Urinary bladder (tissue), 4 donors: ENCODE measurements around the gene DDR2. TPM values are rescaled to one million over a fixed set of nuclear protein-coding genes. Genes with fewer than 3 reads are reported as not detected.

Experiments used
- DNase-seq: peaks from one replicate; pipeline ENCODE4 v3.0.0-alpha.2; 2015; ENCODE audit errors: extremely low spot score
- H3K27ac ChIP-seq: one replicate; pipeline ENCODE4 v1.5.1; 2013; ENCODE audit warnings: low read depth, mild to moderate bottlenecking, moderate library complexity
- H3K36me3 ChIP-seq: one replicate; pipeline ENCODE4 v1.6.1; 2013; ENCODE audit warnings: mild to moderate bottlenecking, moderate library complexity; ENCODE audit not compliant: insufficient read depth
- H3K4me1 ChIP-seq: one replicate; pipeline ENCODE4 v1.6.1; 2013; ENCODE audit warnings: mild to moderate bottlenecking, moderate library complexity; ENCODE audit not compliant: insufficient read depth
- H3K4me3 ChIP-seq: one replicate; pipeline ENCODE4 v1.5.1; 2013; ENCODE audit warnings: low read depth, low read length
- WGBS: extraction: QIAGEN DNeasy Blood & Tissue Kit; methylation state at CpG from one replicate; pipeline ENCODE4 v1.1.7; 2013; 5-methylcytosine and 5-hydroxymethylcytosine counted together
- polyA plus RNA-seq: library from polyadenylated mRNA; stranded (reverse); fragments of 200-250 nt; gene quantifications from one replicate; pipeline ENCODE4 v1.2.3, GENCODE V29; 2013
- small RNA-seq: library from RNA; depleted of rRNA; stranded (forward); fragments of <200 nt; gene quantifications from one replicate; pipeline ENCODE3, GENCODE V24; 2014
- total RNA-seq: library from RNA; depleted of rRNA; stranded (reverse); fragments of >200 nt; gene quantifications from one replicate; pipeline ENCODE4 v1.2.3, GENCODE V29; 2014
- donor health status: healthy with polysubstance abuse.
- donor health status: healthy.

DDR2 gene
- total and polyA plus RNA-seq, 2 donors, result 57.9 to 101 TPM

- H3K4me1 ChIP-seq, result no peaks in the 10 kb centered on the region
- WGBS, result 88% methylated on average over 3 of the region's 3 CpGs
- no peak overlapping the region for H3K27ac ChIP-seq
- no peak for DNase-seq
- no peaks in the 10 kb centered on the region for H3K36me3 ChIP-seq
- no peak overlapping the region for H3K4me3 ChIP-seq
These were observed 191.0 kb downstream of the DDR2 start for GRCh38 chr1:162823231-162823630.

GRCh38 chr1:162823771-162824525 is 191.7 kb downstream of the DDR2 start:
- Histone ChIP-seq H3K27ac (no peak overlapping the region), H3K4me3 (no peak overlapping the region), H3K36me3 (no peaks in the 10 kb centered on the region), H3K4me1 (no peaks in the 10 kb centered on the region)
- 72% methylated on average over 2 of the region's 2 CpGs for WGBS
- DNase-seq, result no peak

GRCh38 chr1:162829268-162829667 is 197.0 kb downstream of the DDR2 start:
- no peak overlapping the region for H3K27ac ChIP-seq
- DNase-seq, result no peak
- no peaks in the 10 kb centered on the region for H3K36me3 ChIP-seq
- 95% methylated on average over 1 of the region's 1 CpG for WGBS
- no peak overlapping the region for H3K4me3 ChIP-seq
- no peaks in the 10 kb centered on the region for H3K4me1 ChIP-seq

- 75% methylated on average over 3 of the region's 3 CpGs for WGBS
- H3K4me3 ChIP-seq, result no peak overlapping the region
These were observed 200.2 kb downstream of the DDR2 start for GRCh38 chr1:162832470-162832869.

GRCh38 chr1:162835157-162835899 is 203.1 kb downstream of the DDR2 start:
- Histone ChIP-seq H3K4me1 (no peaks in the 10 kb centered on the region), H3K36me3 (no peaks in the 10 kb centered on the region), H3K4me3 (no peak overlapping the region), H3K27ac (no peak overlapping the region)
- 63% methylated on average over 3 of the region's 3 CpGs for WGBS
- DNase-seq, result no peak

More at GRCh38 chr1:162832470-162832869, 200.2 kb downstream of the DDR2 start:
- H3K27ac ChIP-seq, result no peak overlapping the region
- no peaks in the 10 kb centered on the region for H3K36me3 ChIP-seq
- no peak for DNase-seq
- no peaks in the 10 kb centered on the region for H3K4me1 ChIP-seq

Small RNAs within 50 kb of the gene (small RNA-seq; reads per million reads assigned to genes)
- gene RN7SL861P, result not detected

Other genes with a start within 250 kb of the DDR2 start
- 0.37 TPM for gene SH2D1B, start 220.3 kb upstream of the DDR2 start, total RNA-seq
- gene SH2D1B, start 220.3 kb upstream of the DDR2 start, polyA plus RNA-seq, result 0.08 TPM
- 58.2 TPM for gene UHMK1, start 134.6 kb upstream of the DDR2 start, total RNA-seq
- 13.3 TPM for gene UHMK1, start 134.6 kb upstream of the DDR2 start, polyA plus RNA-seq
- gene UAP1, start 70.7 kb upstream of the DDR2 start, total RNA-seq, result 54.8 TPM
- 78.4 TPM for gene UAP1, start 70.7 kb upstream of the DDR2 start, polyA plus RNA-seq
- gene HSD17B7, start 158.2 kb downstream of the DDR2 start, total RNA-seq, result 26.4 TPM
- gene HSD17B7, start 158.2 kb downstream of the DDR2 start, polyA plus RNA-seq, result 10.0 TPM
- 0.26 TPM for gene CCDC190, start 228.7 kb downstream of the DDR2 start, total RNA-seq
- gene CCDC190, start 228.7 kb downstream of the DDR2 start, polyA plus RNA-seq, result 0.04 TPM